ENCODE results near the gene ARHGEF40. TPM values are rescaled to one million over a fixed set of nuclear protein-coding genes. Genes with fewer than 3 reads are reported as not detected.
A peak's percentile ranks its signal among the peaks of the same experiment; 100 is the strongest.

The ARHGEF40 gene
- 10 to 100 TPM; 71.5 to 85.4 (median 78.9) TPM for polyA plus RNA-seq (ENCODE audit: insufficient read length in 4 of 4)

DNA sequence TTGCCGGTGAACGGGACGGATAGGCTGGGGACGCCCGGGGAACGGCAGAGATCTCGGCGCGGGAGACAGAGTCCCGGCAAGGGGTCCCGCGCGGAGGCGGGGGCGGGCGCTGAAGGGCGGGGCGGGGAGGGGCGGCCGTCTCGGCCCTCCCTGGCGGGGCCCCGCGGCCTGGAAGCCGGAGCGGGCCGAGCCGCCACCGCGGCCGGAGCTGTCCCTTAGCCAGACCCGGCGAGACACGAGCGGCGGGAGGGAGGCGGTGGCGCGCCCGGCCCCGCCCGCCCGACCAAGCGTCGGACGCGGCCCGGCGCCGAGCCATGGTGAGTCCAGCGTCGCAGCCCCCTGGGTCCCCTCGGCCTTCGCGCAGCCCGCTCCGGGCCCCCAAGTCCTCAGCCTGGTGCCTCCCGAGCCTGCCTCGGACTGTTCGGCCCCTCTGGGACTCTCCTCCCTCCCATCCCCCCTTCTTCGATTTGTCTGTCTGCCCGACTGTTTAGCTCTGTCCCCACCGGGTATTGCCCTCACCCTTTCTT is at the start of gene ARHGEF40:
Gene ARHGEF40 (plus strand): TSS at position 222 of the 527 bp plus-strand sequence. CDS start 93 bp downstream, at position 315.
- peak in 2 of 4 donors; percentile 49 to 57 for DNase-seq (ENCODE audit: low read depth in 4 of 4, low spot score in 3 of 4)

DNA sequence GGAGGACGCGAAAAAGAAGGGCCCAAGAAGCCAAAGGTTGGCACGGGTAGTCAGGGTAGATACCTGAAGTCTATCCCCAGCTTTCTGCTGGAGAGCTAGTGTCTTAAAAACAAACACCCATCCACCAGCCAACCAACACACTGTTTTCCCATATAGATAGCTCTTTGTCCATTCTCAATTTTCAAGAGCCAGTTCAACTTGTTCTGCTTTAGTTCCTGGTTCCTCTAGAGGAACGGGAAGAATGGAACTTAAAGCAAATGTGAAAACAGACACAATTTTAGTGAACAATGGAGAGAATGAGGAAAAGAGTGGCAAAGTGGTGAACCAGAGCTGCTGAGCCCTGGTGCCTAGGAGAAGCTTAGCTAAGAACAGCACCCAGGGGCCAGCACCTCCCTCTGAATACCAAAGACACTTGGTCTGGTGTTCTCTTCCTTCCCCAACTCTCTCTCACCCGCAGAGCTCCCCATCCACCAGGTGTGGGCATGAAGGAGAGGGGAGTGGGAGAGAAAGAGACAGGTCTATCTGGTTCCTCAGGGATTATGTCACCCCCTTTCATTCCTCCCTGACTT is 49.0 kb upstream of the ARHGEF40 start:
- no peak for DNase-seq (ENCODE audit: low read depth in 4 of 4, low spot score in 3 of 4)

DNA sequence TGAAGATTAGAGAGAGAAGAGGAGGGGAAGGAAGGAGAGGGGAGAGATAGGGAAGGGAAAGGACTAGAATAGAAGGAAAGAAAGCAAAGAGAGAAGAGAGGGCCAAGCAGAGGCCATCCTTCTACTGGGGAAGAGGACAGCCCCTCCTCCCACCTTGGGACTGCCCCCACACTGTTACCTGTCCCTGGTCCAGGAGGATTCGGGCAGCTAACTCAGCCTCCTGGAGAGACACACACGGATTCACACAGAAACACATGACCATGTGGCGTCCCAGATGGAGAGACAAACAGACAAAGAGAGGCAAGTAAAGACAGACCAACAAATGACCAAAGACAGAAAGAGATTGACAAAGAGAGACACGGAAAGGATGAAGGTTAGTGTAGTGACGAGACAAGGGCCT is 47.4 kb upstream of the ARHGEF40 start:
- no peak for DNase-seq (ENCODE audit: low read depth in 4 of 4, low spot score in 3 of 4)

DNA sequence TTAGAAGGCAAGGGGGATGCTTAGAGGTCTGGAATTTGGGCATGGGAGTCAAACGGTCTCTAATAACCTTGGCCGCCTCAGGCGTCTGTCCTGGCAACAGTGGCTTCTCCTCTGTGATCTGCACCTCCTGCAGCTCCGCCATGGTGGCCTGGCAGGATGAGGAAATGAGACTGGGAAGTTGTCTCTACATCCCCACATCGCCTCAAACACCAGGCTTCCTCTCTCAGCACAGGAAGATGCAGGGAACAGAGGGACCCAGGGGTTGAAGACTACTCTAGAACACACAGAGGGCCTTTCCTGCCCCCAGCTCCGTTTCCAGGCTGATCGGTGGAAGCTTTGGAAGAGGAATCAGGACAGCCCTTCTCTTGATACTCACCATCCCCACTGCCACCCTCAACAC is 46.9 kb upstream of the ARHGEF40 start:
- no peak for DNase-seq (ENCODE audit: low read depth in 4 of 4, low spot score in 3 of 4)

DNA sequence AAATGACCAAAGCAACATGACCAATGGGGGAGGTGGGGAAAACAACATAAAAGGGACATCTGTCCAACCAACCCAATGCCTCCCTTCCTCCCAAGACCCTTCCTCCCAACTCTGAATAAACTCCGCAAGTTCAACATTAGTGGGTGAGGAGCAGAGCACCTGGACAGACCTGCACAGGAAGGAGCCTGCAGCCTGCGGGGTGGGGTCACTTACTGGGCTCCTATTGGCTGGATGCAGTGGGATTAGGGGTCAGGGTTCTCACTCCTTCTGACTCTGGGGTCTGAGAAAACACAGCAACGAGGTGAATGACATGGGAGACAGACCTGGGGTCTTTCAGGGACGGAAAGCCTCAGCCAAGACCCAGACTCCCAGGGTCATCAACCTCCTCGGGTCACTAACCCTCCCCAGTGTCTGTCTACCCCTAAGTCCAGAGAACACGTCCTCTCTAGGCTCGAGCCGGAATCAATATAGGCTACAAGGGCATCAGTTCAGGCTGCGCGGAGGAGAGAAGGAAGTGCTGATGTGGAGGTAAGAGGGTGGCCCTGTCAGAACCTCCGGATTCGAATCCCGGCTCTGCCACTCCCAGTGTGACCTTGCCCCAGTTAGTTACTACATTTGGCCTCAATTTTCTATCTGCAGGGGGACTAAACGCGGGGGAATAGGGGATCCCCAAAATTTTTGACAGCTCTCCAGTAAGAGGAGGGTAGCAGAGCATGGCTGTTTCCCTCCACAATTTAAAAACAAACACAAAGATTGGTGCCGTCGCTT is 46.1 kb upstream of the ARHGEF40 start:
- no peak for DNase-seq (ENCODE audit: low read depth in 4 of 4, low spot score in 3 of 4)

DNA sequence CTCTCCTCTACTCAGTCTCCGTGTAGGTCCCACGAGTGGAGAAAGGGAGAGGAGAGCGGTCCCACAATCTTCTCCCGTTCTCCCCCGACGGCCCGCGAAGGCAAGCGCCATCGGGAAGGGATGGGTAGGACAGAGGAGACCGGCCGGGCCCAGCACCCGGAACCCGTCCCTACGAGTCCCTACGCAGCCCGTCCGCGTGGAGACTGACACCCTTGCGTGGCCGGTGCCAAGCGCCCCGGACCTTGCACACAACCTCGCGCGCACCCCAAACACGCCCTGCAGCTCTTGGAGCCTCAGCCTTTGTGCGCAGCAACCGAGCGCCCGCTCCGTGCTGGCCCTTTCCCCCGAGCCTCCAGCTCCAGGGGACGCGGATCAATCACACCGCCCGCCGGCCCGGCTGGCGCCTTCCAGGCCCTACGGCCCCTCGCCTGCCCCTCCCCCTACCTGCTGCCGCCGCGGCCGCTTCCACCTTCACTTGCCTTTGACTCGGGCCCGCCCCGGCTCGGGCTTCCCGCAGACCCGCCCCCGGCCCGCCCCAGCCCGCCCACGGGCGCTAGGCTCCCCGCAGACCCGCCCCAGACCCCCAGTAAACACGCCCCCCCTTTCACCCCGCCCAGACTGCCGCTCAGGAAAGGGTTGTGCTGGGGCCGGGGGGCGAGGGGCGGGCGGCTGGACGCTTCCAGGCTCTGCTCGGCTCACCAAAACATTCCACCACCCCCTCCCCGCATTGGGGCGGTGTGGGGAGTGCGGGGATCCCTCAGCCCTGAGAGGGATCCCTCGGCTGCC is 45.3 kb upstream of the ARHGEF40 start, which contains the start of gene NDRG2:
Gene NDRG2 (minus strand): TSS at position 477 of the 786 bp plus-strand sequence. CDS start 1,746 bp downstream, outside the sequence.
- peak; percentile 54 to 64 (median 60) for DNase-seq (ENCODE audit: low read depth in 4 of 4, low spot score in 3 of 4)

DNA sequence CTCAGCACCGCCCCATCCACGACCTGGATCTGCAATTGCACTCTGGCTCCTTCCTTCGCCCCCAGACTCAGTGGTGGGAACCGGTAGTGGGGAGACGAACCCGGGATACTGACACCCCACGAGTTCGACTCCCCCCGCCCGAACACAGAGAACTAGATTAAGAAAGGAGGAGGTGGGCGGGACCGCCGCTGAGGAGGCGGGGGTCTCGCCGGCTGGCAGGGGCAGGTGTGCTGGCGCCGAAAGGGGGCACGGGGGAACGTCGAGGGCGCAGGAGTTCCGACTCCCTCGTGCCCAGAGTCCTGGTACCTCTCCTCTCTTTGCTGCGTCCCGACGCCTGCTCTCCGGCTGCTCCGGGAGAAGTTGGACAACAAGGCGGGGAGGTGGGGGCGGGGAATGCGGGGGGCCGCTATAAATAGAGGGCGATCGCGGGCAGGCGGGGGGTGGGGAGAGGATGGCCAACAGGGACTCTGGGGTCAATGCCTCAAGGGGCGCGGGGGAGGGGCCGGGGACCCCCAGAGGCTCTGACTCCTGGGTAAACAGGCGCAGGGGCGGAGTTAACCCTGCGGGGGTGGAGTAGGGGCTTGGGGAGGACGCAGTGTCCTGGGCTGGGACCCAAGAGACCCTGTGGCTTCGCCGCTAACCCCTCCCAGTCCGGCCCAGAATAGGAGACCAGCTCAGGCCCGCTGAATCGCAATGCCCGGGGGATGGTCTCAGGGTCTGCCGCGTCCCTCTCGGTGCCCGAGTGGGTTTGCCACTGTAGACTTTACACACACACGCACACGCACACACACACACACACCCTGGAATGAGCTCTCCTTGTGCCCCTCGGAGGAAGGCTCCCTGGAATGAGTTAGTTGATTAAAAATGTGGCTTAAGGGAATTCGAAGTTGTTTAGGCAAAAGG is 44.5 kb upstream of the ARHGEF40 start:
- peak in 2 of 4 donors; percentile 37 to 51 for DNase-seq (ENCODE audit: low read depth in 4 of 4, low spot score in 3 of 4)

DNA sequence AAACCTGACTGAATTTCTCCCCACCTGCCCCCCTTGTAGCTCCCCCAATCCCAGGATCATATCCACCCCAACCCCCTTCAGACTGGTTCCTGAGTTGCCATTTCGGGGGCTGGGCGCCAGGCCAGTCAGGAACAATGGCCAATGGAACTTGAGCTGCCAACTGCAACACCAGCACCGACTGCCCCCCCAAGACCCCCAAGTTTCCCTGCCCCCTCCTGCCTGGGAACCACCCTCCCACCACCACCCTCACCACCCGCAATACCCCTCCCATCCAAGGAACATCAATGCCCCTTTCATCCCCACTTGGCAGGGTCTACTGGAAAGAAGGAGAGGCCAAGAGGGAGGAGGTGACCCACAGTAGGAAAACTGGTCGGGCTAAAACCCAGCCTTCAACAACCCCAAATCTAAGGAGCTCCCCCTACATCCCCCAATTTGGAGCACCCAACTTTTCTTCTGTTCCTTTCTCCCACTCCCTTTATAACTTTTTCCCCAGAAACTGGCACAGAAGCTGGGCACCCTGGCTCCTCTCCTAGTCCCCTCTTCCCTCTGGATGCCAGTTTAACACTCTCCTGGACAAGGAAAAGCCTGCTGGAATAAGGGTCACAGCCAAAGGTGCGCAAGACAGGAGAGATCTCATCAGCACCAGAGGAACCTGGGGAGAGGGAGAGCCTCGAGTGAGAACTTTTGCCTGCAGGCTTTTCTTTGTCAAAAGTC is 43.7 kb upstream of the ARHGEF40 start:
- no peak for DNase-seq (ENCODE audit: low read depth in 4 of 4, low spot score in 3 of 4)

DNA sequence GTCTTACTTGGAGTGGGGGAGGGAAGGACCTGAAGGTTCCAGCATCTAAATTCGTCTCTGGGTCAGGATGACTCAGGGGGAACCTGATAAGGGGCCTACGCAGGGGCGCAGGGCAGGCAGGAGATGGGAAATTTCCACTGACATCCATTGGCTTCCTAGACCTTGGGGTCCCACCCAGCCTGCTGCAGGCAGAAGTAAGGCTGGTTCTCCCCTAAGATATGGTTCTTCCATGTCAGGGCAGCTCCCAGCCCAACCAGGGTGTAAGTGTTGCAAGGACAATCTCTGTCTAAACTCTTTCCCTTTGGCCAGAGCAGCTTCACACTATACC is 43.2 kb upstream of the ARHGEF40 start:
- DNase-seq (ENCODE audit: low read depth in 4 of 4, low spot score in 3 of 4) = no peak

DNA sequence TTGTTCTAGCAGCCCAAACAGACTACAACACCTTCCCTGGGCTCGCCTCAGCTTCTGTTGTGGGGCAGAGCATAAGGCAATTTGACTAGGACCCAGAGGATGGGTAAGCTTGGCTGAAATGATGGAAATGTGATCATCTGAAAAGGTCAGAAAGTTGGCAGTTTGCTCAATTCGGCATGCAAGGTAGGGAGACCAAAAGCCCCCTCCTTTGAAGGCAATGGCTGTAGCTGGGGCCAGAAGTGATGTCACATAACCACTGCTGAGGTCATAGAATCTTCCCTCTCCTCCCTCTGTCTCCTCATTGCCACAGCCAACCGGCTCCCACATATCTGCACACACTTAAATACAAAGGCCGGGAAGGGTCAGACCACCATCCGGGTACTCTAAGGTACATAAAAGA is 40.2 kb upstream of the ARHGEF40 start, which contains the start of gene TPPP2:
Gene TPPP2 (plus strand): TSS at position 301 of the 400 bp plus-strand sequence. CDS start 365 bp downstream, outside the sequence.
- DNase-seq (ENCODE audit: low read depth in 4 of 4, low spot score in 3 of 4) = no peak

DNA sequence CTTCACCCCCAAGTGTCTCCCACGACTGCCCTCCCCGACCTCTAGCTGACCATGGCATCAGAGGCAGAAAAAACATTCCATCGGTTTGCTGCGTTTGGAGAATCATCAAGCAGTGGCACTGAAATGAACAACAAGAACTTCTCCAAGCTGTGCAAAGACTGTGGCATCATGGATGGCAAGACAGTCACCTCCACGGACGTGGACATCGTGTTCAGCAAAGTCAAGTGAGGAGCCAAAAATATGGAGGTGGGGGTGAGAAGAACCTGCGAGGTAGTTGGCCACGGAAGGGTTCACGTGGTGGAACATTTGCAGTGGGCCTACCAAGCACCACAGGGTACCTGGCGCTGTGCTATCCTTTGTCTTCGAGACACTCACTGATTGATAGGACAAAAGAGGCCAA is 39.6 kb upstream of the ARHGEF40 start:
- no peak for DNase-seq (ENCODE audit: low read depth in 4 of 4, low spot score in 3 of 4)

DNA sequence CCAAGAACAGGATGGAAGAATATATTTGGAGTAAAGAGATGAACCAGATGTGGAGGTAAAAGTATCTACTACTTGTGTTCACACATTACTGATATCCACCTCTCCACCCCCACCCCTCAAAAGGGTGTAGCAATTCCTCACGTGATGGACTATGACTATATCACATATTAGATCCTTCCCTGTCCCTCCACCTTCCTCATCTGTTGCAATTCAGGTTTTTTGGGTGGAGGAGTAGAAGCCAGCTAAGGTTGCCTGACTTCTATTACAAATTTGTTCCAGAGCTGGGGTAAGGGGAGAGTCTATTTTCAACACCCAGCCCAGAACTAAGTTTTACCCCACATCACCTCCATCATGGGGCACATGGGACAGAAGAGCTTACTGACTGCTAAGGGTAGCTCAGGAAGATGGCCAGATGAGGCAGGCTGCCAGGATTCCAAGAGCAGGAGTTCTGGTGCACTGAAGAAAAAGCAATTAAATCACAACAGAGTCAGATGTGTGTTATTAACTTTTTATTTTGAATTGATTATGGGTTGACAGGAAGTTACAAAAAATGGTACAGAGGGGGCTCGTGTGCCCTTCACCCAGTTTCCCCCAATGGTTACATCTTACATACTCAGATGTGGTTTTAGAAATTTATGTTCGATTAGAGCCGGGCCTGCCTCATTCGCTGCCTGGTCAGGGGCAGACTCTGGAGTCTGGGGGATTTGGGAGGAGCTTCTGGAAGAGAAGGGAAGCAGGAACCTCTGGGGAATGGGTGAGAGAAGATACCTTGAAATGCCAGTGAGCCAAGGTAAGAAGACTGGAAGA is 37.6 kb upstream of the ARHGEF40 start:
- no peak for DNase-seq (ENCODE audit: low read depth in 4 of 4, low spot score in 3 of 4)

DNA sequence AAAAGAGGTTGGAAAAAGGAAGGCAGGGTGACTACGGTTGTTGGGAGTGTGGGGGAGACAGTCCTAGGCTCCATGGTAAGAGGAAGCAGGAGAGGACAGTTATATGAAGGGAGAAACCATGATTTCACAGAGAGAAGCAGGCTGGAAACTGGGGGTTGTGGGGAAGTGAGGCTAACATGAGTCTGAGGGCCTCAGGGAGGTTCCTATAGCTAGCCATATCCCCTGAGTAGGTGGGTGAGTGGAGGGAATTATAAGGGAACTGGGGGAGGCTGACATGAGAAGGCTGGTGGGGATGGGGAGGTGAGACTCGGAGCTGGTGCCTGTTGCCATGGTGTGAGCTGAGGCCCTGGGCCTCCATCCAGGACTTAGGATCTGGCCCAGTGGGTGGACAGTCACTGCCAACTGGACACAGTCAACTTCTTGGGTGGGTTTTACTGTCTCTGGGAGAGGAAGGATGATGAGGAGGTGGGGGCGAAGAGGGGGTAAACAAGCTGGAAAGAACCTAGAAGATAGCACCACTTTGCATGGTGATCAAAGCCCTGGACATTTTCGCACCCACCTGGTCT is 36.9 kb upstream of the ARHGEF40 start:
- no peak for DNase-seq (ENCODE audit: low read depth in 4 of 4, low spot score in 3 of 4)

DNA sequence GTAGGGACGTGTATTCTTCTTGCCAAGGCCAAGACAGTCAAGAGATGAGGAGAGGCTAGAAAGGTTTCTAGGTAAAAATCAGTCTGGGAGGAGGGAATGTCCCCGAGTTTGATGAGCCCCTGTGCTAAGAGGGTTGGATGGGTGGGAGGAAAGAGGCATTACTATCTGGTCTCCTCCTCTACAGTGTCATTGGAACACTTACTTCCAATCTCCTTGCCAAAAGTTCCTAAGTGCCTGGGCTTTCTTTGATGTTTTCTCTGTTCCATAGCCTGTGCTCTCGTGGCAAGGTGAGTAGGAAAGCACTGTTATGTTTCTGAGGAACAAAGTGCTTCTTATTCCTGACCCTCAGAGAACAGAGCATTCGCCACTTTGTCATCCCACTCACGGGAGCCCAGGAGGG is 35.4 kb upstream of the ARHGEF40 start, which contains the start of gene RNASE13:
Gene RNASE13 (minus strand): TSS at position 101 of the 400 bp plus-strand sequence. CDS start 519 bp downstream, outside the sequence.
- no peak for DNase-seq (ENCODE audit: low read depth in 4 of 4, low spot score in 3 of 4)

DNA sequence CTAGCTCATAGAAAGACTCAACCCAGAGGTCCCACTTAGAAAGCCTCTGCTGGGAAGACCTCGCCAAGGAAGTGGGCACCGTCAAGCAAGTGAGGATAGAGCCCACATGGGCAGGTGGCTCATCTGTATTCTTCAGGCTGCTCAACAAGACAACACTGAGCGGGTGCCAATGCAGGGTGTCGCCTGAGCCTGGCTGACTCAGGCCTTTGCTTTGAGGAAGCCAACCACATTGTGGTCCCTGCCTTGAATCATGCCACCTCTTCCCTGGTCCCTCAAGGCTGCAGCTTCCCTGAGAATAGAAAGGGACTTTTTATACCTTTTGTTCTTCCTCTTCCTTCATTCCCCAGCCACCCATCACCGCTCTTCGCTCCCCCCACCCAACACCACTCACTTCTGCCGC is 33.4 kb upstream of the ARHGEF40 start:
- DNase-seq (ENCODE audit: low read depth in 4 of 4, low spot score in 3 of 4) = no peak

DNA sequence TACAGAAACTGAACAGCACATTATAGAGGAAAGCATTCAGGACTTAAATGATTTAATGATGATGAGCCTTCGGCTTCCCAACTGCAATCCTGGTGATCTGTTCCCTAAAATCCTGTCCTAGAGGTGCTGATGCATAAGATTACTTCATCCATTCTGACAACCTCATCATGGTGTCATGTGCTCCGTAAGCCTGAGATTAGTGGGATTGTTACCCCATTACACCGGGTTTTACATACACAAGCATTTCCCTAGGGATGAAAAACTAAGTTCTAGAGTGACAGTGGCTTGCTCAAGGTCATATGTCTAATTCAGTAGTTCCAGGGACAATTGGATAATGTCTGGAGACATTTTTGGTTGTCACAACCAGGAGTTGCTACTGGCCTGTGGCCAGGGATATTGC is 32.9 kb upstream of the ARHGEF40 start:
- DNase-seq (ENCODE audit: low read depth in 4 of 4, low spot score in 3 of 4) = no peak

DNA sequence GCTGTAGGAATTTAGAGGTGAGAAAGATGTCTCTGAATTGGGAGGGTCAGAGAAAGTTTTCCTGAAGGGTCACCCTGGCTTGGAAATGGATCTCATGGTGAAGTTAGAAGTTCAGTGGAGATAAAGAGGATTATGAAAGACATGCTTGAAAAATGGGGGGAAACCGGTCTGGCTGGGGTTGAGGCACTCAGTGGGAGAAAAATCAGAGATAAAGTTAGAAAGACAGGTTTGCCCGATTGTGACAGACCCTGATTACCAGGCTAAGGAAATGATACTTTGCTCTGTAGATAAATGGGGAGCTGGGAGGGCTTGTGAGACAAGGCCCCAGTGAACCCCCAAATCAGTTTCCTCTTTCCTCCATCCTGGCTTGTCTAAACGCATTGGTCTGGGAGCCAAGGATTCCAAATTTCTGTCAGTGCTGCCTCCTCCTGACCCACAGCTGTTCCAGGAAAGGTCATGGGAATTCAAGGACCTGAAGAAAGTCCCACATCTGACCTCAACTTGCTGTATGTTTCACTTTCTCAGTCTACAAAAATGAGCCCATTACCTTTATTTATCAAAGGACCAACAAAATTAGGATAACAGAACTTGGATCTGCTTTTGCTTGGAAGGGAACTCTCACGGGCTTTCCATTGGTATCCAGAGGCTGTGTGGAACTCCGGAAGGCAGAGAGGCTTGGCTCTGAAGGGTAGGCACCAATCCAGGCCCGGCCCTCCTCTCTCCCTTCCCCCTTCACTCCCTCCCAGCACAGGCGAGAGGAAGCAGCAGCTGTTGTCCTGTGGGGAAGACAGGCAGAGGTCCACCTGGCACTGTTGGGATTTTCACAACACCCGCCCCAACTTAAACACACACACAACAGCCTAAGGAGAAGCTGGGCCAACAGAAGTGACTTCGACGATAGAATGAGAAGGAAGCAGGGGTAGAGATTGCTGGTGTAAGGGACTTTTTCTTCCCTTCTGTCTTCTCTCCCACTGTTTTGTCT is 31.4 kb upstream of the ARHGEF40 start:
- DNase-seq (ENCODE audit: low read depth in 4 of 4, low spot score in 3 of 4) = no peak

Data from right renal pelvis (tissue), 4 donors.